Fibroblast of lung (primary cell): ENCODE data around the gene GPC5.

Source experiments
- EZH2 ChIP-seq: IDR thresholded peaks from 2 replicates; pipeline ENCODE4 v1.5.1; 2012; ENCODE audit warnings: low read length, control low read depth, mild to moderate bottlenecking; ENCODE audit errors: missing control alignments
- TF ChIP-seq, protein P1 (sequence below), 2 donors: IDR thresholded peaks in 1 of 2; conservative IDR thresholded peaks in 1 of 2; 1 replicate in 1 of 2; 2 replicates in 1 of 2; pipeline ENCODE4 v1.5.1; 2011 to 2012; ENCODE audit warnings: low read length in 2 of 2, control low read depth in 1 of 2, inconsistent platforms in 1 of 2, low read depth in 1 of 2, mild to moderate bottlenecking in 1 of 2

DNA sequence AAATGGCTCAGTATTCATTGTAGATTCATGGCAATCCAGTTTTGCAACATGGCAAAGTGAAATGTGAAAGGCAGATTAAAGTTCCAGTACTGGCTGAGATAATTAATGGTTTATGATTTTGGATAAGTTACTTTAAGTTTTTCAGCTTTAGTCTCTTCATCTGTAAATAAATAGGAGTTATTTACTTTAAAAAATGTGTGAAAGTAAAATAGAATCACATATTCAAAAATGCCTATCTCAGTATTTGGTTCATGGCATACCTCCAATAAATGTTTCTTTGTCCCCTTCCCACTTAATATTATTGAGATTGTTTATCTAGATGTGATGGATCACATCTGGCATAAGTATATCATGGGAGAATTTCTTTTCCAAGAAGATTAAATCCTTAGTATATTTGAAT is 426.0 kb downstream of the GPC5 start:
- TF ChIP-seq, protein P1, sequence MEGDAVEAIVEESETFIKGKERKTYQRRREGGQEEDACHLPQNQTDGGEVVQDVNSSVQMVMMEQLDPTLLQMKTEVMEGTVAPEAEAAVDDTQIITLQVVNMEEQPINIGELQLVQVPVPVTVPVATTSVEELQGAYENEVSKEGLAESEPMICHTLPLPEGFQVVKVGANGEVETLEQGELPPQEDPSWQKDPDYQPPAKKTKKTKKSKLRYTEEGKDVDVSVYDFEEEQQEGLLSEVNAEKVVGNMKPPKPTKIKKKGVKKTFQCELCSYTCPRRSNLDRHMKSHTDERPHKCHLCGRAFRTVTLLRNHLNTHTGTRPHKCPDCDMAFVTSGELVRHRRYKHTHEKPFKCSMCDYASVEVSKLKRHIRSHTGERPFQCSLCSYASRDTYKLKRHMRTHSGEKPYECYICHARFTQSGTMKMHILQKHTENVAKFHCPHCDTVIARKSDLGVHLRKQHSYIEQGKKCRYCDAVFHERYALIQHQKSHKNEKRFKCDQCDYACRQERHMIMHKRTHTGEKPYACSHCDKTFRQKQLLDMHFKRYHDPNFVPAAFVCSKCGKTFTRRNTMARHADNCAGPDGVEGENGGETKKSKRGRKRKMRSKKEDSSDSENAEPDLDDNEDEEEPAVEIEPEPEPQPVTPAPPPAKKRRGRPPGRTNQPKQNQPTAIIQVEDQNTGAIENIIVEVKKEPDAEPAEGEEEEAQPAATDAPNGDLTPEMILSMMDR (conservative IDR thresholded peaks at IDR 0.05 in 1 of 2, IDR thresholded peaks at IDR 0.05 in 1 of 2; ENCODE audit: low read depth in 1 of 2, low read length in 2 of 2): no peak
- no peak for TF ChIP-seq EZH2
